AG10803 (cell line): ENCODE measurements around the gene DNAAF2.

Experiments used
- DNase-seq: peaks from one replicate; pipeline ENCODE4 v3.0.0; 2010; ENCODE audit warnings: low read depth
- H3K4me3 ChIP-seq: 2 replicates; pipeline ENCODE4 v1.5.1; 2011; ENCODE audit warnings: mild to moderate bottlenecking, low read length, control low read depth
- TF ChIP-seq, protein P1 (sequence below): conservative IDR thresholded peaks from 2 replicates; pipeline ENCODE4 v1.5.1; 2011; ENCODE audit warnings: mild to moderate bottlenecking, low read length, control low read depth, inconsistent platforms

The DNAAF2 gene

DNA sequence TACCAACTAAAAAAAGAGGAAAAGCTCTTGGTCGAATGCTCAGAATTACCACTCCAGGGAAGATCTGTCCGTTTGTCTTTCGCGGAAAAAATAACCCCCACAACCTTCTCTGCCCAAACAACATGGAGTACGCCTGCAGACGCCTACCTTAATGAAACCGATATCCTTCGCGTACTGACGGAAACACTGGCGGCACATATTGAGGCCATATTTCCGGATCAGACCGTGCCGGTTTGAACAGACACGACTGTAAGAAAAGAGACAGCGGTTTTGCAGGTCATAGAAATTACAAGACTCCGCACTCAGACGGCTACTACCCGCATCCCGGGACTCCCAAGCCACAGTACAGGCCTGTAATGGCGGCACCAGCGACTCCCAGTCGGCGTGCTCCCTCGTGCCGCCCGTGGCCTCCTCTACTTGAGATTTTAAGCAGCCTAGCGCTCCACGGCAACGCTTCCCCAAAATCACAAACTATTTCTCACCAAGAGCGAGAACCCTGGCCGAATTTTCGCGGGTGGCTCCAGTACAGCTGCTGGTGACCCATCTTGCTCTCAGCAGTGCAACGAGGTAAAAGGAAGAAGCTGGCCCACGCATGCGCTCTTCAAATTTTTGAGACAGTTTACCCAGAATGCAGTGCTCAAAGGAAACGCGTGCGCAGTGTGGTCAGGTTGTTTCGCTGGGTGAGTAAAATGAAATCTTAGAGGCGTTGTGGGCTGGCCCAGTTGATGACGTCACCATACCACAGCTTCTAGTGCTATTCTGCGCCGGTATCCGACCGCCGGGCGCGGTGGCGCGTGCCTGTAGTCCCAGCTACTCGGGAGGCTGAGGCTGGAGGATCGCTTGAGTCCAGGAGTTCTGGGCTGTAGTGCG lies 49.0 kb downstream of the DNAAF2 start, which contains the start of gene RPS29:
RPS29 (minus strand) TSS at position 578 of the 870 bp plus-strand sequence; CDS start at position 544, 34 bp downstream.
- TF ChIP-seq, protein P1, sequence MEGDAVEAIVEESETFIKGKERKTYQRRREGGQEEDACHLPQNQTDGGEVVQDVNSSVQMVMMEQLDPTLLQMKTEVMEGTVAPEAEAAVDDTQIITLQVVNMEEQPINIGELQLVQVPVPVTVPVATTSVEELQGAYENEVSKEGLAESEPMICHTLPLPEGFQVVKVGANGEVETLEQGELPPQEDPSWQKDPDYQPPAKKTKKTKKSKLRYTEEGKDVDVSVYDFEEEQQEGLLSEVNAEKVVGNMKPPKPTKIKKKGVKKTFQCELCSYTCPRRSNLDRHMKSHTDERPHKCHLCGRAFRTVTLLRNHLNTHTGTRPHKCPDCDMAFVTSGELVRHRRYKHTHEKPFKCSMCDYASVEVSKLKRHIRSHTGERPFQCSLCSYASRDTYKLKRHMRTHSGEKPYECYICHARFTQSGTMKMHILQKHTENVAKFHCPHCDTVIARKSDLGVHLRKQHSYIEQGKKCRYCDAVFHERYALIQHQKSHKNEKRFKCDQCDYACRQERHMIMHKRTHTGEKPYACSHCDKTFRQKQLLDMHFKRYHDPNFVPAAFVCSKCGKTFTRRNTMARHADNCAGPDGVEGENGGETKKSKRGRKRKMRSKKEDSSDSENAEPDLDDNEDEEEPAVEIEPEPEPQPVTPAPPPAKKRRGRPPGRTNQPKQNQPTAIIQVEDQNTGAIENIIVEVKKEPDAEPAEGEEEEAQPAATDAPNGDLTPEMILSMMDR = no peak
- H3K4me3 ChIP-seq = peak within 1 kb of the TSS; percentile 91
- DNase-seq = peak; percentile 98

DNA sequence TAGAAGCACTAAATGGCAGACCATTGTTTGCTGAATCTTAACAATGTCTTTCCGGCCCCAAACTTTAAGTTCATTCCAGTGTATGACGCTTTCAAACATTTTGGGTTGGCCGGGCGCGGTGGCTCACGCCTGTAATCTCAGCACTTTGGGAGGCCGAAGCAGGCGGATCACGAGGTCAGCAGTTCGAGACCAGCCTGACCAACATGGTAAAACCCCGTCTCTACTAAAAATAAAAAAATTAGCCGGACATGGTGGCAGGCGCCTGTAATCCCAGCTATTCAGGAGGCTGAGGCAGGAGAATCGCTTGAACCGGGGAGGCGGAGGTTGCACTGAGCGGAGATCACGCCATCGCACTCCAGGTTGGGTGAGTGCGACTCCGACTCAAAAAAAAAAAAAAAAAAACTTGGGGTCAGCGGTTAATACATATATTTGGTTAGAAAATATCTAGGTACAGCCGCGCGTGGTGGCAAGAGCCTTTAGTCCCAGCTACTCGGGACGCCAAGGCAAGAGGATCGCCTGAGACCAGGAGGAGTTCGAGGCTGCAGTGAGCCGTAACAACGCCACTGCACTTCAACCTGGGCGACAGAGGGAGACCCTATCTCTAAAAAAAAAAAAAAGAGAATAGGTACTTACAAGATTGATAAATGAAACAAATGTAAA lies 49.9 kb downstream of the DNAAF2 start:
- H3K4me3 ChIP-seq = peak overlapping the region; percentile 91
- DNase-seq = peak; percentile 21

DNA sequence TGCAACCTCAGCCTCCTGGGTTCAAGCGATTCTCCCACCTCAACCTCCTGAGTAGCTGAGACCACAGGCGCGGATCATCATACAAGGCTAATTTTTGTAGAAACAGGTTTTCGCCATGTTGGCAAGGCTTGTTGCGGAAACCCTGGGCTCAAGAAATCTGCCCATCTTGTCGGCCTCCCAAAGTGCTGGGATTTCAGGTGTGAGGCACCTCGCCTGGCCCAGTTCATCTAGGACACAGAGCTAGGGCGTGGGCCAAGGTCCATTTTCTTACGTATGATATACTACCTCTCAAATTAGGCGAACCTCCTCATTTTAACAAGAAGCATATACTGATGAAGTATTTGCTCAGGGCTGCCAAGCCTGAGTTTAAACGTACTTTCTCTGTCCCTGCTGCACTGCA lies 51.0 kb downstream of the DNAAF2 start:
- peak overlapping the region; percentile 91 for H3K4me3 ChIP-seq
- TF ChIP-seq, protein P1 = no peak
- no peak for DNase-seq

DNA sequence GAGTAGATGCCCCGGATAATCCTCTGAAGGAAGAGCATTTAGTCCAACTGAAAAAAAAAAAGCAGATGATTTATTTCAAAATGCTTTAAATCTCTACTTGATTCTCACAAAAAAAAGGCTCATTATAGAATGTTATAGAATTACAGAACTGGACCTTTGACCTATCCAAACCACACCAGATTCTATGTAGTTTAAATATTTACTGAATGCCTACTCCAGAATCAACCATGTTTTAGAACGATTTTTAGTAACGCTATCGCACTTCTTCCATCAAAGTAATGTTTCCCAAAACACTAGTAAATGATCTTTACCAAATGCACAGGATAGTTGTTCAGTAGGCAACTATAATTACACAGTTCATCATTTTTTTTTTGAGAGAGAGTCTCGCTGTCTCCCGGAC lies 51.4 kb downstream of the DNAAF2 start:
- H3K4me3 ChIP-seq = no peak overlapping the region
- no peak for DNase-seq
- TF ChIP-seq, protein P1 = no peak

DNA sequence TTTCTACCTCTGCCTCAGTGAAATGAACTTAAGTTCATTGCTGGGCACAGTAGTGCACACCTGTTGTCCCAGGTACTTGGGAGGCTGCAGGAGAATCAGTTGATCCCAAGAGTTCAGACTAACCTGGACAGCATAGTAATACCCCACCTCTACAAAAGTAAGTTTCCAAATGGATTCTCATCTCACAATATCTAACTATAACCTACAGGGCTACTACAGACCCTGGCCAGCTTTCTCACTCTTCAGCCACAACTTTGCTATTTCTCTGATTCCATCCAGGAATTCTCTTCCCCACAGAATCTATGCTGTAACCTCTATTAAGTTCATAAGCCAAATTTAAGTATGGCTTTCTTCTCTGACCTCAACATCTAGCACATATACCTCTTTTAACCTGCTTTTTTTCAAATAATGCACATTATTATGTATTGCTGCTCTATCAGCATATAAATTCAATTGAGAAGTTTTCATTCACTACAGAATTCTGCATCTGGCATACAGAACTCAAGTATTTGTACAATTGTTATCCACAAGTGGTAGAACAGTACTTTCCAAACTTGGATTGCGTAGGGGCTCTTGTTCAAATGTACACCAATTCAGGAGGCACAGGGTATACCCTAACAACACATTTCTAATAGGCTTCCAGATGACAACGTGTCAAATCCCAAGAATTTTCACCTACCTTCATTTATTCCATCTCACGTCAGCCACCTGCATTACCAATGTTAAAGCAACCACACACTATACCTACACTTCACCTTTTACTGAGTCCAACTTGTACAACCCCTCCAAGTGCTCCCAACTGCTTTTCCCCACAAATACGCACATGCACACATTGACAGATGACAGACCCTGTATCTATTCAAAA lies 52.7 kb downstream of the DNAAF2 start:
- H3K4me3 ChIP-seq = no peak overlapping the region
- TF ChIP-seq, protein P1 = no peak

DNA sequence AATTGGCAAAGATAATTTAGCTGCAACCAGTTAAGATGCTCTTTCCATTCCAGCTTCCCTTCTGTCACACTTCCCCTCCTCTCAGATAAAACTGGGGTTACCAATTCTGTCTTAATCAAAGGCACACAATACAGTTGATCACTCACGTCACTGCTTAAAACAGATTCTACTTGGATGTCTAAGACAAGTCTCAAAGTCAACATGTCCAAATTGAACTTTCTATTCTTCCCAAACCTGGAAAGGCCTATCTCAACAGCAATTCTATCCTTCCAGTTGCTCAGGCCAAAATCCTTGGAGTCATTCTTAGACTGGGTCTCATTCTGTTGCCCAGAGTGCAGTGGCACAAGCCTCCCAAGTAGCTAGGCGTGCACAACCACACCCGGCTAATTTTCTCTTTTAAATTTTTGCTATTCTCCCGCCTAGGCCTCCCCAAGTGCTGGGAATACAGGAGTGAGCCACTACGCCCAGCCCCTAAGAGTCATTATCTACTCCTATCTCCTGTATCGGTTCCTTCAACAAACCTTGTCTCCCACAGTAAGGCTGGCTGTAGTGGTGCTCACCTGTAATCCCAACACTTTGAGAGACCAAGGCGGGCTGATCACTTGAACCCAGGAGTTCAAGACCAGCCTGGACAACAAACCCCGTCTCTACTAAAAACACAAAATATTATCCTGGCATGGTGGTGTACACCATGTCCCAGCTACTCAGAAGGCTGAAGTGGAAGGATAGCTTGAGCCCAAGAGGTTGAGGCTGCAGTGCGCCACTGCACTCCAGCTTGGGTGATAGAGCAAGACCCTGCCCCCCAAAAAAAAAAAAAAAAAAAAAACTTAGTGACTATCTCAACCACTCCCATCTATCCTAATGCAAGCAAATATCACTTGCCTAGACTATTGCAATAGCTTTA lies 53.6 kb downstream of the DNAAF2 start:
- no peak for DNase-seq
- H3K4me3 ChIP-seq = no peak overlapping the region
- TF ChIP-seq, protein P1 = no peak

More for the DNA sequence above, 52.7 kb downstream of the DNAAF2 start:
- no peak for DNase-seq
